K562 (cell line): ENCODE results near the gene ZFPM1. TPM values are rescaled to one million over a fixed set of nuclear protein-coding genes. Genes with fewer than 3 reads are reported as not detected.

ENCODE experiments used
- BCOR ChIP-seq: fragments of 450-650 bp; IDR thresholded peaks from 2 replicates; pipeline ENCODE4 v1.6.1; 2016
- E2F6 ChIP-seq, 2 experiments: IDR thresholded peaks; 2 replicates each; pipeline ENCODE4 v1.6.1; 2011; ENCODE audit warnings: borderline replicate concordance in 1 of 2, control low read depth in 1 of 2, low read depth in 1 of 2, low read length in 1 of 2, mild to moderate bottlenecking in 1 of 2, mixed read lengths in 1 of 2, moderate library complexity in 1 of 2; ENCODE audit not compliant: insufficient read depth in 1 of 2, insufficient read length in 1 of 2, poor library complexity in 1 of 2, severe bottlenecking in 1 of 2; ENCODE audit errors: extremely low read depth in 1 of 2
- FOXP1 ChIP-seq: sonication (generic); formaldehyde crosslinking; IDR thresholded peaks from 2 replicates; pipeline ENCODE4 v1.8.0; 2022; ENCODE audit warnings: mild to moderate bottlenecking, missing genetic modification reagents
- GTF3C2 ChIP-seq: IDR thresholded peaks from 3 replicates; pipeline ENCODE4 v1.6.1; 2011; ENCODE audit warnings: borderline replicate concordance, mild to moderate bottlenecking, moderate library complexity; ENCODE audit not compliant: insufficient read length; ENCODE audit errors: extremely low read depth
- IRF1 ChIP-seq: sonication (generic); formaldehyde crosslinking; IDR thresholded peaks from 2 replicates; pipeline ENCODE4 v1.8.0; 2022; ENCODE audit warnings: missing genetic modification reagents, mild to moderate bottlenecking, borderline replicate concordance
- L3MBTL2 ChIP-seq: fragments of 450-650 bp; IDR thresholded peaks from 2 replicates; pipeline ENCODE4 v1.6.1; 2016; ENCODE audit warnings: mild to moderate bottlenecking, moderate library complexity
- NELFE ChIP-seq: IDR thresholded peaks from 2 replicates; pipeline ENCODE4 v1.6.1; 2011; ENCODE audit warnings: mild to moderate bottlenecking; ENCODE audit not compliant: insufficient read depth, insufficient read length
- PHB ChIP-seq: fragments of 250-450 bp; sonication (Bioruptor Pico); IDR thresholded peaks from 2 replicates; pipeline ENCODE4 v1.5.0; 2021
- POLR3G ChIP-seq: IDR thresholded peaks from 2 replicates; pipeline ENCODE4 v1.6.1; 2011; ENCODE audit not compliant: insufficient read length, insufficient replicate concordance; ENCODE audit errors: extremely low read depth
- SP2 ChIP-seq: IDR thresholded peaks from 2 replicates; pipeline ENCODE4 v1.6.1; 2011; ENCODE audit warnings: mild to moderate bottlenecking, low read depth, low read length, moderate library complexity; ENCODE audit not compliant: poor library complexity, severe bottlenecking; ENCODE audit errors: extremely low read depth
- TAL1 ChIP-seq: fragments of 450-650 bp; IDR thresholded peaks from 2 replicates; pipeline ENCODE4 v1.6.1; 2016; ENCODE audit warnings: mild to moderate bottlenecking
- ZNF140 ChIP-seq: fragments of 250-450 bp; sonication (Bioruptor Pico); IDR thresholded peaks from 2 replicates; pipeline ENCODE4 v1.8.0; 2021; ENCODE audit warnings: moderate library complexity, mild to moderate bottlenecking, inconsistent platforms
- ZNF583 ChIP-seq: fragments of 250-450 bp; sonication (Bioruptor Pico); IDR thresholded peaks from 2 replicates; pipeline ENCODE4 v1.4.0; 2020
- ZNF79 ChIP-seq: fragments of 250-450 bp; sonication (Bioruptor Pico); IDR thresholded peaks from 2 replicates; pipeline ENCODE4 v1.4.0; 2020; ENCODE audit warnings: low read depth, mild to moderate bottlenecking, moderate library complexity
- ZSCAN29 ChIP-seq: fragments of 450-650 bp; IDR thresholded peaks from 2 replicates; pipeline ENCODE4 v1.6.1; 2017
- polyA plus RNA-seq, 8 experiments: library from polyadenylated mRNA; depleted of rRNA in 4 of 8; stranded (reverse) in 5 of 8; unstranded in 3 of 8; fragments of >200 nt; fragmentation: Nextera tagmentation in 2 of 8; fragmentation: Illumina TruSeq in 1 of 8; extraction: Ambion mirVana in 2 of 8; extraction: Trizol in 1 of 8; gene quantifications; 2 replicates each; pipeline versions ENCODE4 v1.2.1 to v1.2.3, GENCODE V29; 2011 to 2014; ENCODE audit warnings: inconsistent platforms in 1 of 8, missing spikeins in 1 of 8
- total RNA-seq, 7 experiments: library from RNA; depleted of rRNA in 6 of 7; stranded (reverse); fragments of >200 nt in 6 of 7; fragmentation: Illumina TruSeq in 2 of 7; extraction: Trizol in 2 of 7; gene quantifications; 2 replicates each; pipeline versions ENCODE4 v1.2.1 to v1.2.3, GENCODE V29; 2011 to 2021; ENCODE audit warnings: low replicate concordance in 1 of 7
- TF ChIP-seq, protein P1 (sequence below), 2 experiments: fragments of 450-650 bp; IDR thresholded peaks; 2 replicates each; pipeline ENCODE4 v1.6.1; 2016
- TF ChIP-seq, protein P2 (sequence below): sonication (generic); formaldehyde crosslinking; IDR thresholded peaks from 2 replicates; pipeline ENCODE4 v1.8.1; 2023; ENCODE audit warnings: mild to moderate bottlenecking, missing genetic modification reagents
- TF ChIP-seq, protein P3 (sequence below): fragments of 250-450 bp; sonication (Bioruptor Pico); IDR thresholded peaks from 2 replicates; pipeline ENCODE4 v1.8.0; 2021; ENCODE audit warnings: borderline replicate concordance, mild to moderate bottlenecking, moderate library complexity; ENCODE audit not compliant: poor library complexity, severe bottlenecking

The ZFPM1 gene
- total and polyA plus RNA-seq, 9 of the 15 experiments (the other 6 are each of a cell fraction or from before 2014, with no cell fraction given), result 0.03 to 35.9 (median 1.4) TPM

GRCh38 chr16:88461331-88462269, 8.5 kb downstream of the ZFPM1 start (continued):
- TF ChIP-seq NELFE (no peak), ZSCAN29 (no peak), FOXP1 (CRISPR knock-in tag) (peak; percentile 38; the same call in 1 of the 2 replicates), SP2 (no peak), IRF1 (CRISPR knock-in tag) (no peak), GTF3C2 (no peak), TAL1 (peak; percentile 13; the same call in 1 of the 2 replicates), ZNF140 (CRISPR knock-in tag) (no peak), E2F6 (IDR thresholded peaks at IDR 0.05; ENCODE audit: borderline replicate concordance in 1 of 2, extremely low read depth in 1 of 2, insufficient read depth in 1 of 2, insufficient read length in 1 of 2, low read depth in 1 of 2, low read length in 1 of 2, poor library complexity in 1 of 2, severe bottlenecking in 1 of 2) (peak in 1 of 2 experiments; percentile 9), BCOR (peak; percentile 96), POLR3G (no peak), ZNF79 (CRISPR knock-in tag) (no peak), ZNF583 (CRISPR knock-in tag) (no peak), PHB (CRISPR knock-in tag) (no peak), L3MBTL2 (no peak)
- TF ChIP-seq, protein P1, sequence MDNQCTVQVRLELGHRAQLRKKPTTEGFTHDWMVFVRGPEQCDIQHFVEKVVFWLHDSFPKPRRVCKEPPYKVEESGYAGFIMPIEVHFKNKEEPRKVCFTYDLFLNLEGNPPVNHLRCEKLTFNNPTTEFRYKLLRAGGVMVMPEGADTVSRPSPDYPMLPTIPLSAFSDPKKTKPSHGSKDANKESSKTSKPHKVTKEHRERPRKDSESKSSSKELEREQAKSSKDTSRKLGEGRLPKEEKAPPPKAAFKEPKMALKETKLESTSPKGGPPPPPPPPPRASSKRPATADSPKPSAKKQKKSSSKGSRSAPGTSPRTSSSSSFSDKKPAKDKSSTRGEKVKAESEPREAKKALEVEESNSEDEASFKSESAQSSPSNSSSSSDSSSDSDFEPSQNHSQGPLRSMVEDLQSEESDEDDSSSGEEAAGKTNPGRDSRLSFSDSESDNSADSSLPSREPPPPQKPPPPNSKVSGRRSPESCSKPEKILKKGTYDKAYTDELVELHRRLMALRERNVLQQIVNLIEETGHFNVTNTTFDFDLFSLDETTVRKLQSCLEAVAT (IDR thresholded peaks at IDR 0.05), result peak in 1 of 2 experiments; percentile 50; a peak in 1 of 4 replicates
- TF ChIP-seq, protein P2, sequence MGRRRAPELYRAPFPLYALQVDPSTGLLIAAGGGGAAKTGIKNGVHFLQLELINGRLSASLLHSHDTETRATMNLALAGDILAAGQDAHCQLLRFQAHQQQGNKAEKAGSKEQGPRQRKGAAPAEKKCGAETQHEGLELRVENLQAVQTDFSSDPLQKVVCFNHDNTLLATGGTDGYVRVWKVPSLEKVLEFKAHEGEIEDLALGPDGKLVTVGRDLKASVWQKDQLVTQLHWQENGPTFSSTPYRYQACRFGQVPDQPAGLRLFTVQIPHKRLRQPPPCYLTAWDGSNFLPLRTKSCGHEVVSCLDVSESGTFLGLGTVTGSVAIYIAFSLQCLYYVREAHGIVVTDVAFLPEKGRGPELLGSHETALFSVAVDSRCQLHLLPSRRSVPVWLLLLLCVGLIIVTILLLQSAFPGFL (CRISPR knock-in tag), result no peak
- TF ChIP-seq, protein P3, sequence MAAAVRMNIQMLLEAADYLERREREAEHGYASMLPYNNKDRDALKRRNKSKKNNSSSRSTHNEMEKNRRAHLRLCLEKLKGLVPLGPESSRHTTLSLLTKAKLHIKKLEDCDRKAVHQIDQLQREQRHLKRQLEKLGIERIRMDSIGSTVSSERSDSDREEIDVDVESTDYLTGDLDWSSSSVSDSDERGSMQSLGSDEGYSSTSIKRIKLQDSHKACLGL, result no peak
